H9 (cell line): ENCODE measurements around the gene GSN. TPM values are rescaled to one million over a fixed set of nuclear protein-coding genes. Genes with fewer than 3 reads are reported as not detected.

ENCODE experiments used
- DNase-seq: peaks from one replicate; pipeline ENCODE4 v3.0.0-alpha.2; 2017
- H2AFZ ChIP-seq: one replicate; pipeline ENCODE4 v1.6.1; 2013; ENCODE audit warnings: mild to moderate bottlenecking, low read length, control low read depth, moderate library complexity
- H2AK5ac ChIP-seq: 2 replicates; pipeline ENCODE4 v1.6.1; 2013; ENCODE audit warnings: low read length, control low read depth, mixed read lengths; ENCODE audit not compliant: insufficient read length
- H2BK120ac ChIP-seq: one replicate; pipeline ENCODE4 v1.6.1; 2013; ENCODE audit warnings: low read depth, mild to moderate bottlenecking, low read length, control low read depth, inconsistent platforms; ENCODE audit not compliant: poor library complexity, severe bottlenecking
- H2BK12ac ChIP-seq: 2 replicates; pipeline ENCODE4 v1.6.1; 2013; ENCODE audit warnings: low read length, control low read depth, mixed read lengths, low read depth; ENCODE audit not compliant: insufficient read length
- H2BK15ac ChIP-seq: 2 replicates; pipeline ENCODE4 v1.6.1; 2013; ENCODE audit warnings: low read depth, low read length, control low read depth
- H2BK20ac ChIP-seq: one replicate; pipeline ENCODE4 v1.6.1; 2013; ENCODE audit warnings: low read depth, mild to moderate bottlenecking, low read length, control low read depth, inconsistent platforms; ENCODE audit not compliant: poor library complexity, severe bottlenecking
- H2BK5ac ChIP-seq: 2 replicates; pipeline ENCODE4 v1.6.1; 2013; ENCODE audit warnings: low read length, control low read depth, mixed read lengths; ENCODE audit not compliant: insufficient read length
- H3K14ac ChIP-seq: 2 replicates; pipeline ENCODE4 v1.6.1; 2013; ENCODE audit warnings: low read length, control low read depth; ENCODE audit not compliant: insufficient read depth
- H3K18ac ChIP-seq: 2 replicates; pipeline ENCODE4 v1.6.1; 2013; ENCODE audit warnings: low read depth, mild to moderate bottlenecking, mixed read lengths, low read length, control low read depth; ENCODE audit not compliant: insufficient read length
- H3K23ac ChIP-seq: 2 replicates; pipeline ENCODE4 v1.6.1; 2013; ENCODE audit warnings: low read length, control low read depth, mixed read lengths, low read depth; ENCODE audit not compliant: insufficient read length
- H3K23me2 ChIP-seq: 2 replicates; pipeline ENCODE4 v1.6.1; 2013; ENCODE audit warnings: low read depth, mild to moderate bottlenecking, mixed read lengths, low read length, control low read depth; ENCODE audit not compliant: insufficient read length, poor library complexity, severe bottlenecking
- H3K27ac ChIP-seq: 2 replicates; pipeline ENCODE4 v1.5.1; 2013; ENCODE audit warnings: low read length, control low read depth, mixed read lengths, low read depth; ENCODE audit not compliant: insufficient read length
- H3K27me3 ChIP-seq: 2 replicates; pipeline ENCODE4 v1.6.1; 2013; ENCODE audit warnings: low read length, control low read depth, inconsistent platforms; ENCODE audit not compliant: insufficient read depth
- H3K4ac ChIP-seq: 2 replicates; pipeline ENCODE4 v1.6.1; 2013; ENCODE audit warnings: low read depth, mild to moderate bottlenecking, control low read depth, inconsistent platforms, low read length, moderate library complexity
- H3K4me1 ChIP-seq: 2 replicates; pipeline ENCODE4 v1.6.1; 2013; ENCODE audit warnings: low read length, control low read depth, inconsistent platforms; ENCODE audit not compliant: insufficient read depth
- H3K4me2 ChIP-seq: 2 replicates; pipeline ENCODE4 v1.6.1; 2013; ENCODE audit warnings: low read length, control low read depth, mixed read lengths; ENCODE audit not compliant: insufficient read length, insufficient read depth
- H3K56ac ChIP-seq: 2 replicates; pipeline ENCODE4 v1.6.1; 2013; ENCODE audit warnings: low read depth, mild to moderate bottlenecking, mixed read lengths, low read length, control low read depth; ENCODE audit not compliant: insufficient read length
- H3K79me1 ChIP-seq: 2 replicates; pipeline ENCODE4 v1.6.1; 2013; ENCODE audit warnings: low read depth, mild to moderate bottlenecking, moderate library complexity, low read length, control low read depth, inconsistent platforms; ENCODE audit not compliant: insufficient read depth, poor library complexity, severe bottlenecking
- H3K79me2 ChIP-seq: 2 replicates; pipeline ENCODE4 v1.6.1; 2013; ENCODE audit warnings: low read length, control low read depth, inconsistent platforms; ENCODE audit not compliant: insufficient read depth
- H3K9ac ChIP-seq: 2 replicates; pipeline ENCODE4 v1.6.1; 2013; ENCODE audit warnings: low read length, control low read depth, mixed read lengths; ENCODE audit not compliant: insufficient read length; ENCODE audit errors: extremely low read depth
- H3K9me3 ChIP-seq: one replicate; pipeline ENCODE4 v1.6.1; 2013; ENCODE audit warnings: low read depth, low read length, inconsistent platforms; ENCODE audit not compliant: control insufficient read depth
- H3T11ph ChIP-seq: one replicate; pipeline ENCODE4 v1.6.1; 2013; ENCODE audit warnings: mild to moderate bottlenecking, low read length, control low read depth, inconsistent platforms
- H4K20me1 ChIP-seq: one replicate; pipeline ENCODE4 v1.6.1; 2013; ENCODE audit not compliant: control insufficient read depth, insufficient read length, insufficient read depth
- H4K5ac ChIP-seq: 2 replicates; pipeline ENCODE4 v1.6.1; 2013; ENCODE audit warnings: low read depth, mild to moderate bottlenecking, mixed read lengths, low read length, control low read depth; ENCODE audit not compliant: insufficient read length
- H4K8ac ChIP-seq: replicated peaks from 2 replicates; pipeline ENCODE4 v1.6.1; 2013; ENCODE audit warnings: low read length, control low read depth, mixed read lengths, low read depth; ENCODE audit not compliant: insufficient read length
- H4K91ac ChIP-seq: 2 replicates; pipeline ENCODE4 v1.6.1; 2013; ENCODE audit warnings: low read depth, mild to moderate bottlenecking, moderate library complexity, mixed read lengths, low read length, control low read depth; ENCODE audit not compliant: insufficient read length
- H3K27ac Mint-ChIP-seq, 3 experiments: 2 replicates in 2 of 3; 3 replicates in 1 of 3; pipeline ENCODE4 v1.8.0; 2020 to 2021; ENCODE audit warnings: mixed read lengths in 3 of 3, mild to moderate bottlenecking in 1 of 3, moderate library complexity in 1 of 3
- H3K27me3 Mint-ChIP-seq: 2 replicates; pipeline ENCODE4 v1.8.0; 2021; ENCODE audit warnings: low read depth, mild to moderate bottlenecking, moderate library complexity, mixed read lengths
- H3K36me3 Mint-ChIP-seq, 3 experiments: 2 replicates in 2 of 3; 3 replicates in 1 of 3; pipeline ENCODE4 v1.8.0; 2020 to 2021; ENCODE audit warnings: low read depth in 3 of 3, mixed read lengths in 3 of 3; ENCODE audit not compliant: insufficient read depth in 1 of 3
- H3K4me1 Mint-ChIP-seq, 2 experiments: 2 replicates each; pipeline ENCODE4 v1.8.0; 2020; ENCODE audit warnings: mixed read lengths in 2 of 2
- H3K4me3 Mint-ChIP-seq, 2 experiments: 2 replicates in 1 of 2; 3 replicates in 1 of 2; pipeline ENCODE4 v1.8.0; 2020 to 2021; ENCODE audit warnings: mild to moderate bottlenecking in 2 of 2, mixed read lengths in 2 of 2, moderate library complexity in 1 of 2
- H3K9me3 Mint-ChIP-seq, 2 experiments: 2 replicates in 1 of 2; 3 replicates in 1 of 2; pipeline ENCODE4 v1.8.0; 2020; ENCODE audit warnings: mild to moderate bottlenecking in 2 of 2, mixed read lengths in 2 of 2, moderate library complexity in 1 of 2
- CTCF ChIP-seq: fragments of 200-600 bp; sonication (generic); conservative IDR thresholded peaks from 3 replicates; pipeline ENCODE4 v1.8.0; 2021; ENCODE audit warnings: antibody characterized with exemption, mild to moderate bottlenecking
- WGBS: extraction: QIAGEN DNeasy Blood & Tissue Kit; methylation state at CpG from one replicate; pipeline ENCODE4 v1.1.7; 2013; ENCODE audit warnings: missing lambda C conversion rate, low lambda C conversion rate, mixed read lengths; ENCODE audit not compliant: insufficient read length; ENCODE audit errors: extremely low coverage; 5-methylcytosine and 5-hydroxymethylcytosine counted together
- total RNA-seq: library from RNA; stranded (reverse); gene quantifications from 2 replicates; pipeline ENCODE4 v1.2.1, GENCODE V29; 2021

Gene GSN
- total RNA-seq, 1 experiment from 2014 or later = 14.9 TPM

- Histone ChIP-seq H3K4me1 (no peaks in the 10 kb centered on the region), H4K91ac (no peak overlapping the region), H3K56ac (no peak overlapping the region), H2BK5ac (no peak overlapping the region), H2BK12ac (no peak overlapping the region), H3K14ac (no peak overlapping the region), H3K79me2 (no peaks in the 10 kb centered on the region), H2BK15ac (no peak overlapping the region), H2BK20ac (no peak overlapping the region), H3K4me2 (no peak overlapping the region), H3K27ac (no peak overlapping the region), H3K23me2 (no peaks in the 10 kb centered on the region), H3K27me3 (no peaks in the 10 kb centered on the region), H2BK120ac (no peak overlapping the region), H4K20me1 (no peaks in the 10 kb centered on the region), H4K8ac (no peak overlapping the region), H3K23ac (no peak overlapping the region), H3K18ac (no peak overlapping the region), H3T11ph (no peak overlapping the region), H3K4ac (no peak overlapping the region), H2AFZ (no peak overlapping the region), H4K5ac (no peak overlapping the region), H2AK5ac (no peak overlapping the region), H3K79me1 (no peaks in the 10 kb centered on the region), H3K9me3 (no peaks in the 10 kb centered on the region), H3K9ac (no peak overlapping the region)
- WGBS = no CpG with 5 or more reads among the region's 6 CpGs
- Mint-ChIP-seq H3K9me3 (no peaks in the 10 kb centered on the region), H3K4me1 (0 out of 4 replicates have a peak, but pooled peaks cover 0 to 4% of the 10 kb centered on the region in 2 experiments), H3K27me3 (peaks cover 8% of the 10 kb centered on the region), H3K27ac (no peak overlapping the region), H3K36me3 (peaks cover 0 to 6% (median 0%) of the 10 kb centered on the region in 3 experiments; a peak in 2 of 7 replicates), H3K4me3 (no peak overlapping the region)
- no peak for TF ChIP-seq CTCF
- no peak for DNase-seq
Observed at GRCh38 chr9:121316378-121316777, 48.4 kb downstream of the GSN start.
